Rectal smooth muscle tissue (tissue), 1 donor: ENCODE data around the gene HMMR.
"Not testable (repeated sequence)": the region's sequence is repeated elsewhere in the genome, so short reads cannot be mapped to it uniquely, and the experiment has no call there.

Experiments used
- H3K27ac ChIP-seq: one replicate; pipeline ENCODE4 v1.7.0; 2013; ENCODE audit warnings: low read depth, low read length, inconsistent platforms
- H3K27me3 ChIP-seq: one replicate; pipeline ENCODE4 v1.7.0; 2013; ENCODE audit warnings: low read length; ENCODE audit not compliant: control insufficient read depth, insufficient read depth
- H3K36me3 ChIP-seq: one replicate; pipeline ENCODE4 v1.7.0; 2013; ENCODE audit warnings: low read length; ENCODE audit not compliant: control insufficient read depth, insufficient read depth
- H3K4me1 ChIP-seq: one replicate; pipeline ENCODE4 v1.7.0; 2013; ENCODE audit warnings: low read length; ENCODE audit not compliant: control insufficient read depth, insufficient read depth
- H3K4me3 ChIP-seq: one replicate; pipeline ENCODE4 v1.7.0; 2013; ENCODE audit warnings: low read length
- H3K9ac ChIP-seq: one replicate; pipeline ENCODE4 v1.7.0; 2013; ENCODE audit warnings: low read length

The HMMR gene, protein sequence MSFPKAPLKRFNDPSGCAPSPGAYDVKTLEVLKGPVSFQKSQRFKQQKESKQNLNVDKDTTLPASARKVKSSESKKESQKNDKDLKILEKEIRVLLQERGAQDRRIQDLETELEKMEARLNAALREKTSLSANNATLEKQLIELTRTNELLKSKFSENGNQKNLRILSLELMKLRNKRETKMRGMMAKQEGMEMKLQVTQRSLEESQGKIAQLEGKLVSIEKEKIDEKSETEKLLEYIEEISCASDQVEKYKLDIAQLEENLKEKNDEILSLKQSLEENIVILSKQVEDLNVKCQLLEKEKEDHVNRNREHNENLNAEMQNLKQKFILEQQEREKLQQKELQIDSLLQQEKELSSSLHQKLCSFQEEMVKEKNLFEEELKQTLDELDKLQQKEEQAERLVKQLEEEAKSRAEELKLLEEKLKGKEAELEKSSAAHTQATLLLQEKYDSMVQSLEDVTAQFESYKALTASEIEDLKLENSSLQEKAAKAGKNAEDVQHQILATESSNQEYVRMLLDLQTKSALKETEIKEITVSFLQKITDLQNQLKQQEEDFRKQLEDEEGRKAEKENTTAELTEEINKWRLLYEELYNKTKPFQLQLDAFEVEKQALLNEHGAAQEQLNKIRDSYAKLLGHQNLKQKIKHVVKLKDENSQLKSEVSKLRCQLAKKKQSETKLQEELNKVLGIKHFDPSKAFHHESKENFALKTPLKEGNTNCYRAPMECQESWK

DNA sequence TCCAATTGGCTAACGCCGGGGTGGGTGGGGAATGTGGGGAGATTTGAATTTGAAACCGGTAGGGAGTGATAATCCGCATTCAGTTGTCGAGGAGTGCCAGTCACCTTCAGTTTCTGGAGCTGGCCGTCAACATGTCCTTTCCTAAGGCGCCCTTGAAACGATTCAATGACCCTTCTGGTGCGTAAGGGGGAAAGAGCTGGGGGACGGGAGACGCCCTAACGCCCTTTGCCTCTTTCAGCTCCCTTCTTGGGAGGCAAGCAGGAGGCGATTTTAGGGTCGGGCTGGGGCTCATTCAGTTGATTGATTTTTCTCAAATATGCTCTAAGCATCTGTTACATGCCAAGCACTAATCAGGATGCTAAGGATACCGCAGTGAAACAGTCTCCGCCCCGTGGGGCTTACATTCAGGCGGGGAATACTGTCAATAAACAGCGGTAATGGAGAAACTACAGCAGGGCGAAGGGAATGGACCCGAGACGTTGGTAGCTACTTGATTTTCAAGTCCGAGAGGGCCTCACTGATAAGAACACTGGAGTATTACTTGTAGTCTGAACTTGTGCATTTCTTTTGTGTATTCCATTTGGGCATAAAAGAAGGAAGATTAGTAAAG lies at the start of gene HMMR:
Gene HMMR (plus strand): TSS at position 71 of the 610 bp plus-strand sequence. CDS start 61 bp downstream, at position 132.
- Histone ChIP-seq H3K36me3 (no peaks in the 10 kb centered on the region), H3K27ac (peak within 1 kb of the TSS; percentile 98), H3K4me3 (peak within 1 kb of the TSS; percentile 100), H3K9ac (peak within 1 kb of the TSS; percentile 97), H3K4me1 (peaks cover 7% of the 10 kb centered on the region), H3K27me3 (no peaks in the 10 kb centered on the region)

DNA sequence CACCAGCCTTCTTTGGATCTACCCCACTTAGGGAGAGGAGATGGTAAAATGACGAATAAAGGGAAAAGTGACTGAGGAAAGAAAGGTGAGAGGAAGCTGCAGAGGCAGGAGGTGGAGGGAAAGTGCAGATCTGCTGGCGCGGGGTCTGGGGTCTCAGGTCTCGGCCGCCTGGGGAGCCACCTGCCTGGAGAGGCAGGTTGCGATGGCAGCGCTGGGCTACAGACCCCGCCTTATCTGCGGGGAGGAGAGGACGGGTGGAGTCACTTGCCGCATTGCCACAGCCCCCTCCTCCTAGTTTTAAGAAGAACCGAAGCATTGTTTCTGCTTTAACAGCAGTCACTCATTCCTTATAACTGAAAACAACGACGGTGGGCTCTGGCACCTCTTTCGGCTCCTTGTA lies 44.8 kb upstream of the HMMR start:
- not testable (repeated sequence) for H3K27me3 ChIP-seq, H3K4me1 ChIP-seq, H3K36me3 ChIP-seq, H3K9ac ChIP-seq, H3K4me3 ChIP-seq, H3K27ac ChIP-seq

DNA sequence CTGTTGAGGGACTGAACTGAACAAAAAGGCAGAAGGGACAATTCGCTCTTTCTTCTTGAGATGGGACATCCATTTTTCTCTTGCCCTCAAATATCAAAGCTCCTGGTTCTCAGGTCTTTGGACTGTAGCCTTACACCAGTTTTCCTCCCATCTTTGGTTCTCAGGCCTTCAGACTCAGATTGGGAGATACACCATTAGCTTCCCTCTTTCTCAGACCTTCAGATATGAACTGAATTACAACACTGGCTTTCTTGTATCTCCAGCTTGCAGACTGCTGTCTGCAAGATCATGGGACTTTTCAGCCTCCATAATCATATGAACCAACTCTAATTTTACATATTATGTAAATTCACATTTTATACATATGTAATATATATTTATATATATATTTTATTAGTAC lies 35.6 kb upstream of the HMMR start:
- Histone ChIP-seq H3K9ac (no peak overlapping the region), H3K4me1 (no peaks in the 10 kb centered on the region), H3K27me3 (no peaks in the 10 kb centered on the region), H3K27ac (no peak overlapping the region), H3K36me3 (no peaks in the 10 kb centered on the region), H3K4me3 (no peak overlapping the region)

DNA sequence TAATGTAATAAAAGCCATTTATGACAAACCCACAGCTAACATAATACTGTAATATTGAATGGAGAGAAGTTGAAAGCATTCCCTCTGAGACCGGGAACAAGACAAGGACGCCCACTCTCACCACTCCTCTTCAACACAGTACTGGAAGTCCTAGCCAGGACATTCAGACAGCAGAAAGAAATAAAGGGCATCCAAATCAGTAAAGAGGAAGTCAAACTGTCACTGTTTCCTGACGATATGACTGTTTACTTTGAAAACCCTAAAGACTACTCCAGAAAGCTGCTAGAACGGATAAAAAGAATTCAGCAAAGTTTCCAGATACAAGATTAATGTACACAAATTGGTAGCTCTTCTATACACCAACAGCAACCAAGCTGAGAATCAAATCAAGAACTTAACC lies 34.3 kb upstream of the HMMR start:
- not testable (repeated sequence) for H3K27ac ChIP-seq, H3K9ac ChIP-seq, H3K36me3 ChIP-seq, H3K27me3 ChIP-seq, H3K4me3 ChIP-seq, H3K4me1 ChIP-seq

DNA sequence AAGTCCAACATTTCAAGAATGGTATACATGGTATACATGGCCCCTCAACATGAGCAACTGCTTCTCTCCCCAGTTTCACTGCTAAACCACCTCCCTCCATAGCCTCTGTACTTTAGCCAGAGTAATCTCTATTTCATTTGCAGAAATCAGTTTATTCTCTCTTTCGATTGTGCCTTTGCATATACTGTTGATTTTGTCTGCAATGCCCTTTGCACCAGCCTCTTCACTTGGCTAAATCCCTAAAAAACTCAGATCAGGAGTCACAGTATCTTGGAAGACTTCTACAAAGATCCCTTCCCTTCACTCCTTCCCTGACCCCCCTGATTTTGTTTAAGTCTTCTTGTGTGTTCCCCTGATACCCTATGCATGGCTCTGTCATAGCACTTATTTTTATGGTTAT lies 27.9 kb upstream of the HMMR start:
- Histone ChIP-seq H3K27me3 (no peaks in the 10 kb centered on the region), H3K36me3 (no peaks in the 10 kb centered on the region), H3K27ac (no peak overlapping the region), H3K9ac (no peak overlapping the region), H3K4me3 (no peak overlapping the region), H3K4me1 (no peaks in the 10 kb centered on the region)

DNA sequence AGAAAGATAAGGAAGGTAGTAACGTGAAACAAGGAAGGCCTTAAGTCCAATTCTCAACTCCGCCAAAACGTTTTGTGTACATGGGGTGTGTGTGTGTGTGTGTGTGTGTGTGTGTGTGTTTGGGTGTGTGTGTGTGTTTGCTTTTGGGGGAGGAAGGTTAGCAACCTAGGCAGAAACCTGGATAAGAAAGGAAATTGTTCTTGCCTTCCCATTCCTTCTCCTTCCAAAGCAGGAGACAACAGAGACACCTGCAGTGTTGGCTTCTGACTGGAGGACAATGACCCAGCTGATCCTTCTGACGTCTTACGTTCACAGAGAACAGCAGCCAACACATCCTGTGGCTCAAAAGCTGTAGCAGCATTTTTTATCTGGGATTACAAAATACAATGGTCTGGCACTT lies 27.2 kb upstream of the HMMR start:
- no peaks in the 10 kb centered on the region for H3K4me1 ChIP-seq
- no peak overlapping the region for H3K4me3 ChIP-seq
- H3K36me3 ChIP-seq: no peaks in the 10 kb centered on the region
- H3K27ac ChIP-seq: no peak overlapping the region
- H3K27me3 ChIP-seq: no peaks in the 10 kb centered on the region
- H3K9ac ChIP-seq: no peak overlapping the region

DNA sequence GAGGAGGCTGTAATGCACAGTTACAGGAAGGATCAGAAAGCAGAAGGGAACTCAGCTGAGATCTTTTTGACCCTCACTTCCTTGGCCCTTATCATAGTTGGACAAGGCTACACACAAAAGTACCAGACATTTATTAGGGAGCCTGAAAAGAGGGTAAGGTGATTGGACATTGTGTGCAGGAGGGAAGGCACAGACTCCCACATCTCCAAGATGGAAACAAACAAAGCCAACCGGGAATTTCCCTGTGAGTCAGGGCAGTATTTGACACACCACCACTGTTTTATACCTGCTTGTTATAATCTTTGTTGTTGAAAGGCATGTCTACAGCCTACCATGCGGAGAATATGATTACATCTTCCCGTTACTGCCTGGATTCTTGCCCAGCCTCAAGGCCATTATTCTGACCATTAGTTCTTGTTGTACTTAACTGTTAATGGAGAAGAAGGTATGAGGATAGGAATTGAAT lies 26.0 kb upstream of the HMMR start:
- H3K4me1 ChIP-seq: peaks cover 5% of the 10 kb centered on the region
- no peak overlapping the region for H3K9ac ChIP-seq
- H3K27ac ChIP-seq: no peak overlapping the region
- no peaks in the 10 kb centered on the region for H3K36me3 ChIP-seq
- H3K4me3 ChIP-seq: no peak overlapping the region
- H3K27me3 ChIP-seq: no peaks in the 10 kb centered on the region

DNA sequence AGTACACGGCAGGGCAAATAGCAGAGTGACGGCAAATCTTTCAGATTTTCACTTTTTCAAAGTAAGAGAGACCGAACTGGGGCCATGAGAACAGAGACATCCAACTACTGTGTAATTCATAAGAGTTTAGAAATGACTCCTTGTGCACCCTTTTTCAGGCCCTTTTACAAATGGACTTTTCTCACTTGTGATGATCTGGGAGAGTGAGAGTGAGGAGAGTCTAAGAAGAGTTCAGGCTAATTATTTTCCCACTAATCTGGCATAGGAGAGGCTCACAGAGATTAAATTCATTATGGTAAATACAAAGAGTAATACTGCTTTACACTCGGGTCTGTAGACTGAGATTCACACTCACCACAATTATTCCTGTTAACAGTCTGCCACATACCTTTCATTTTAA lies 23.9 kb upstream of the HMMR start:
- H3K9ac ChIP-seq: no peak overlapping the region

DNA sequence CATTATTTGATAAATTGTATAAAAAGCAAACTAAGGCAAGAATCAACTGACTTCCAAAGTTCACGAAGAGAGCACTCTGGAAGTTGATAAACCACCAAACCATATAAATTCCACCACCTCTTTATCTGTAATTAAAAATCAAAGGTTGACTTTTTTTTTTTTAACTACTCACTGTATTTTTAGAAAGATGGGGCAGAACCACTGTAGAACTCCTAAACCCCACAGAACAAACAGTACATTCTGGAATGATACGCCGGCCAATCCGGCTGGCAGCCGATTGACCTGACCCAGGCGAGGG lies 23.5 kb upstream of the HMMR start:
- H3K27me3 ChIP-seq: no peaks in the 10 kb centered on the region
- no peaks in the 10 kb centered on the region for H3K36me3 ChIP-seq
- no peak overlapping the region for H3K9ac ChIP-seq
- peak overlapping the region; percentile 35 for H3K27ac ChIP-seq
- peak overlapping the region; percentile 91 for H3K4me3 ChIP-seq
- H3K4me1 ChIP-seq: peaks cover 9% of the 10 kb centered on the region

More for the DNA sequence above, 23.9 kb upstream of the HMMR start:
- Histone ChIP-seq H3K36me3 (no peaks in the 10 kb centered on the region), H3K4me3 (no peak overlapping the region), H3K4me1 (peaks cover 9% of the 10 kb centered on the region), H3K27ac (peak overlapping the region; percentile 35), H3K27me3 (no peaks in the 10 kb centered on the region)

DNA sequence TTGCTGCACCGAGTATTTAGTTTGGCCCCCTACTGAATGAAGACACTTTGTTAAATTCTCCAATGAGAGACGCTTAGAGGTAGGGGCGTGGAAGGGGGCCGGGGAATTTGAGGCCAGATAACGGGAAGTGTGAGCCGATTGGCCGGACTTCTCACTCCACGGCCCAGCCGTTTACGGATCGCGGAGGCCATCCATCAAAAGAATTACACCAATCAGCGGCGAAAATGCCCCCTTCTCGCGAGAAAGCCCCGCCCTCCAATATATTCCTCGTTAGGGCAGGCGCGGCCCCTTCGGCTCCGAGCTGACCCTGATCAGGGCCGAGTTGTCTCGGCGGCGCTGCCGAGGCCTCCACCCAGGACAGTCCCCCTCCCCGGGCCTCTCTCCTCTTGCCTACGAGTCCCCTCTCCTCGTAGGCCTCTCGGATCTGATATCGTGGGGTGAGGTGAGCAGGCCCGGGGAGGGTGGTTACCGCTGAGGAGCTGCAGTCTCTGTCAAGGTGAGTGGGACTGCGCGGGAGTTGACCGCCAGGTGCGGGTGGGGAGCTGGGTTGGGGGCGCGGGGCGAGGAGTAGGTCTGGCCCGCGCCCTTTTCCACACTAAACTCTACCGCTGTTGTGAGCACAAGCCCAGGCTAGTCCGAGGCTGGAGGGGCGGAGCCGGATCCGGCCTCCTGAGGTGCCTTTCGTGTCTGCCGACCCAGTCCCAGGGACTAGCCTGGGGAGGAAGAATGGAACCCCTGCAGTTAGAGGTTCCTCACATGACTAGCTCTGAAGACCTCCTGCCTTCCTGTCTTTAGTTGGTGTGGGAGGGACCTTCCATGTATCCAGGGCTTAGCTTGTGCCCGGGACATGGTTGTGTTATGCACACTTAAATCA lies 22.9 kb upstream of the HMMR start, which contains the start of gene CCNG1:
Gene CCNG1 (plus strand): TSS at position 287 of the 874 bp plus-strand sequence. CDS start 1,662 bp downstream, outside the sequence.
- peak within 1 kb of the TSS; percentile 81 for H3K9ac ChIP-seq
- H3K36me3 ChIP-seq: peaks cover 4% of the 10 kb centered on the region
- H3K4me3 ChIP-seq: peak within 1 kb of the TSS; percentile 91
- no peaks in the 10 kb centered on the region for H3K27me3 ChIP-seq
- peak within 1 kb of the TSS; percentile 87 for H3K27ac ChIP-seq
- H3K4me1 ChIP-seq: peaks cover 9% of the 10 kb centered on the region

DNA sequence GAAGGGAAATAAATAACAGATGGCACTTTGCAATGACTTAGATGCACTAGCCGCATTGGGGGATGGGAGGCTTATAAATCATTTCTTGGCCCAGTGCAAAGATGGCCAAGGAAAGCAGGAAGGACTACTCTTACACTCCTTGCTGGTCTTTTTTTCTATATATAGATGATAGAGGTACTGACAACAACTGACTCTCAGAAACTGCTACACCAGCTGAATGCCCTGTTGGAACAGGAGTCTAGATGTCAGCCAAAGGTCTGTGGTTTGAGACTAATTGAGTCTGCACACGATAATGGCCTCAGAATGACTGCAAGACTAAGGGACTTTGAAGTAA lies 21.4 kb upstream of the HMMR start:
- H3K36me3 ChIP-seq: peaks cover 8% of the 10 kb centered on the region
- no peaks in the 10 kb centered on the region for H3K27me3 ChIP-seq
- peak overlapping the region; percentile 91 for H3K4me3 ChIP-seq
- no peak overlapping the region for H3K27ac ChIP-seq
- H3K9ac ChIP-seq: no peak overlapping the region
- H3K4me1 ChIP-seq: peaks cover 9% of the 10 kb centered on the region

DNA sequence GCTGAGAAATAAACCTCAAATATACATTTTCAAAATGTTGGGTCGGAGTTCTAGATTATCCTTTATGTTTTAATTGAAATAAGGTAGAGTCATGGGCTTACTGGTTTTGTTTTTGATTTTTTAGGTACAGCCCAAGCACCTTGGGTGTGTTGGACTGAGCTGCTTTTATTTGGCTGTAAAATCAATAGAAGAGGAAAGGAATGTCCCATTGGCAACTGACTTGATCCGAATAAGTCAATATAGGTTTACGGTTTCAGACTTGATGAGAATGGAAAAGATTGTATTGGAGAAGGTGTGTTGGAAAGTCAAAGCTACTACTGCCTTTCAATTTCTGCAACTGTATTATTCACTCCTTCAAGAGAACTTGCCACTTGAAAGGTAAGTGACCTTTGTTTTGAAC lies 19.5 kb upstream of the HMMR start:
- no peak overlapping the region for H3K4me3 ChIP-seq
- H3K4me1 ChIP-seq: peaks cover 9% of the 10 kb centered on the region
- H3K27ac ChIP-seq: no peak overlapping the region
- no peak overlapping the region for H3K9ac ChIP-seq
- no peaks in the 10 kb centered on the region for H3K27me3 ChIP-seq
- peaks cover 12% of the 10 kb centered on the region for H3K36me3 ChIP-seq
